Ishikawa (cell line): ENCODE measurements around the gene OPCML.

ENCODE experiments used
- CEBPB ChIP-seq: IDR thresholded peaks from 2 replicates; pipeline ENCODE4 v1.6.1; 2012
- CREB1 ChIP-seq: IDR thresholded peaks from 2 replicates; pipeline ENCODE4 v1.6.1; 2012; ENCODE audit warnings: low read depth
- EP300 ChIP-seq: IDR thresholded peaks from 2 replicates; pipeline ENCODE4 v1.6.1; 2012; ENCODE audit warnings: borderline replicate concordance
- MAX ChIP-seq: IDR thresholded peaks from 2 replicates; pipeline ENCODE4 v1.6.1; 2012
- NFIC ChIP-seq: IDR thresholded peaks from 2 replicates; pipeline ENCODE4 v1.6.1; 2012
- RAD21 ChIP-seq: IDR thresholded peaks from 2 replicates; pipeline ENCODE4 v1.6.1; 2012; ENCODE audit warnings: low read depth
- REST ChIP-seq: IDR thresholded peaks from 2 replicates; pipeline ENCODE4 v1.6.1; 2012; ENCODE audit warnings: low read depth, mild to moderate bottlenecking
- TAF1 ChIP-seq: IDR thresholded peaks from 2 replicates; pipeline ENCODE4 v1.6.1; 2012; ENCODE audit warnings: low read depth, mild to moderate bottlenecking
- USF1 ChIP-seq: IDR thresholded peaks from 2 replicates; pipeline ENCODE4 v1.6.1; 2012

GRCh38 chr11:132680584-132680983, 851.7 kb downstream of the OPCML start:
- TF ChIP-seq USF1 (no peak), TAF1 (no peak), NFIC (no peak), MAX (no peak), EP300 (no peak), REST (no peak), CREB1 (no peak), CEBPB (no peak), RAD21 (no peak)
